IPS DF 19.7 (cell line): ENCODE measurements around the gene OGFR.

ENCODE experiments used
- DNase-seq: peaks from one replicate; pipeline ENCODE4 v3.0.0-alpha.2; 2013; ENCODE audit warnings: low read depth, low spot score

OGFR gene

GRCh38 chr20:62782149-62782892 is 22.3 kb upstream of the OGFR start:
- DNase-seq, result no peak

GRCh38 chr20:62782893-62783278 is 21.7 kb upstream of the OGFR start:
- no peak for DNase-seq

GRCh38 chr20:62784497-62784896 is 20.1 kb upstream of the OGFR start:
- no peak for DNase-seq

- DNase-seq, result no peak
Observed at GRCh38 chr20:62785393-62785792, 19.2 kb upstream of the OGFR start.

GRCh38 chr20:62786157-62786556 is 18.5 kb upstream of the OGFR start:
- no peak for DNase-seq

GRCh38 chr20:62787321-62787720 is 17.3 kb upstream of the OGFR start:
- DNase-seq, result no peak

- no peak for DNase-seq
Observed at GRCh38 chr20:62787866-62788265, 16.8 kb upstream of the OGFR start.

- DNase-seq, result no peak
Observed at GRCh38 chr20:62788607-62789006, 16.0 kb upstream of the OGFR start.

- no peak for DNase-seq
Observed at GRCh38 chr20:62790075-62790474, 14.6 kb upstream of the OGFR start.

GRCh38 chr20:62791301-62792181 is 13.1 kb upstream of the OGFR start:
- no peak for DNase-seq

GRCh38 chr20:62792182-62792939 is 12.3 kb upstream of the OGFR start:
- DNase-seq, result no peak

- no peak for DNase-seq
Observed at GRCh38 chr20:62792940-62793756, 11.5 kb upstream of the OGFR start.

- no peak for DNase-seq
Observed at GRCh38 chr20:62793757-62794006, 11.0 kb upstream of the OGFR start.

GRCh38 chr20:62794007-62794724 is 10.5 kb upstream of the OGFR start:
- no peak for DNase-seq

GRCh38 chr20:62795023-62795761 is 9.4 kb upstream of the OGFR start:
- no peak for DNase-seq

GRCh38 chr20:62796699-62797491 is 7.7 kb upstream of the OGFR start:
- DNase-seq, result no peak

- no peak for DNase-seq
Observed at GRCh38 chr20:62797671-62798532, 6.7 kb upstream of the OGFR start.

- no peak for DNase-seq
Observed at GRCh38 chr20:62799036-62799435, 5.6 kb upstream of the OGFR start.

- DNase-seq, result no peak
Observed at GRCh38 chr20:62799459-62799858, 5.2 kb upstream of the OGFR start.
